Measurements from ENCODE around the gene ZBTB44.
"Not testable (repeated sequence)": the region's sequence is repeated elsewhere in the genome, so short reads cannot be mapped to it uniquely, and the experiment has no call there.

Gene ZBTB44

DNA sequence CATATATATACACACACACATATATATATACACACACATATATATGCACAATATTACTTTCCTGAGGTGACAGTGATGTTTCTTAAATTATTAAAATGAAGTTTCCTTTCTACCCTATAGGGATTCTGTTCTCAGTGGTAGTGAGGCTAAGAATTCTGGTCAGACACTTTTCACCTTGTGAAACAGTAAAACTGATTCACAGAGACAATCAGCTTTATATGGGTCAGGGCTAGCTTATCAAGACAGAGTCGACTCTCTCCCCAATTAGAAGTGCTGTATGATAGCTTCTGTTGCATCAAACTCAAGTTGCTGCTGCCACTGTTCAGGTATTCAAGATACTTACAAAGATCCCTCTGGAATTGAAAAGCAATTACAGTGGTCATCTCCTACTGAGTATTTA lies 68.4 kb downstream of the ZBTB44 start:
- no peak for DNase-seq

GRCh38 chr11:130245375-130245774 lies 69.3 kb downstream of the ZBTB44 start:
- DNase-seq = not testable (repeated sequence)

DNA sequence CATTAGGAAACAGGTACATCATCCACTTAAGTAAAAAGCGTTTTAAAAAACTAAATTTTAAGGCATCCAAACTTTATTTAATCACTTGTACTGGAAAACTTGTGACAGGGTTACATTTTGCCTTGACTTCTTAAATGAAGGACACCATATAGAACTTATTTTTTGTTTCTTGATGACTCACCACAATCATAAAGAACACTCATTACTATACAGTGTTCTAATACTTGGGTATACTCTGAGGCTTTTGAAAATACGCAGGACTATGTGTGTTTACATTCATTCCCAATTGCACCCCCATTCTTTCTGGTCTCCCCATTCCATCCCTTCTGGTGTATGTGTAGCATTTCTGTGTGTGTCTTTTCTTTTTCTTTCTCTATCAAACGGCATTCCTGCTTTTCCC lies 69.9 kb downstream of the ZBTB44 start:
- no peak for DNase-seq

GRCh38 chr11:130243816-130244215 lies 70.9 kb downstream of the ZBTB44 start:
- DNase-seq = no peak

DNA sequence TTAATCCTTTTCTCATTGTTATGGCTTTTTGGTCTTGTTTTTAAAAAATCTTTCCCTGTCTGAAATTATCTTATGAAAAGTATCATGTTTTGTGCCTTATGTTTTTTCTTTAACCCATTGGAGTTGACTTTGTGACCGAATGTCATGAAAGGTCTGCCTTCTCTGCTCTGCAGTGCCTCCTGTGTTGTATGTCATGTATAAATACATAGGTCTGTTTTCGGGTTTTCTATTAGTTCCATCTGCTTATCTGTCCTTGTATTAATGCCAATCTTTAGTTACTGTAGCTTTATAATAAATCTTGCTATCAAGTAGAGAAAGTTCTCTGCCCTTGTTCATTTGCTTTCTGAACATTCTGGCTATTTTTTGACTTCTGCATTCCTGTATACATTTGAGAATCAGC lies 73.0 kb downstream of the ZBTB44 start:
- no peak for DNase-seq

- DNase-seq = no peak
Observed at GRCh38 chr11:130237282-130238006, 77.3 kb downstream of the ZBTB44 start.

DNA sequence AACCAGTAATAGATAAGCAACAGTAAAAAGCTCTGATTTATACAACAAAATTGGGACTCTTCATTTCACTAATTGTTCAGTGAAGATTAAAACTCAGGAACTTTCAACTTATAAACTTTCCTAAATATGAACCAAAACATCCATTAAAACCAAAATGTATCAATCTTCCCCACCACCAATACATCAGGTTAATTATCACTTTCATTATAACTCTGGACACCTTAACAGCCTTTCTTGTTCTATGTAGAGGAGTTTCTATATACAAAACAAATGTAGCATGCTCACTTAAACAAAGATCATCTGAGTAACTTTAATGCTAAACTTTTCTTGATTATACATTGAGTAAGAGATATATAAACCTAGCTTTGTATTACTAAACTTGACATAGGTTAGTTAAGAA lies 80.4 kb downstream of the ZBTB44 start:
- DNase-seq = no peak

- not testable (repeated sequence) for DNase-seq
Observed at GRCh38 chr11:130233888-130234287, 80.8 kb downstream of the ZBTB44 start.

- DNase-seq = not testable (repeated sequence)
Observed at GRCh38 chr11:130233486-130233885, 81.2 kb downstream of the ZBTB44 start.

- DNase-seq = no peak
Observed at GRCh38 chr11:130227373-130227772, 87.3 kb downstream of the ZBTB44 start.

DNA sequence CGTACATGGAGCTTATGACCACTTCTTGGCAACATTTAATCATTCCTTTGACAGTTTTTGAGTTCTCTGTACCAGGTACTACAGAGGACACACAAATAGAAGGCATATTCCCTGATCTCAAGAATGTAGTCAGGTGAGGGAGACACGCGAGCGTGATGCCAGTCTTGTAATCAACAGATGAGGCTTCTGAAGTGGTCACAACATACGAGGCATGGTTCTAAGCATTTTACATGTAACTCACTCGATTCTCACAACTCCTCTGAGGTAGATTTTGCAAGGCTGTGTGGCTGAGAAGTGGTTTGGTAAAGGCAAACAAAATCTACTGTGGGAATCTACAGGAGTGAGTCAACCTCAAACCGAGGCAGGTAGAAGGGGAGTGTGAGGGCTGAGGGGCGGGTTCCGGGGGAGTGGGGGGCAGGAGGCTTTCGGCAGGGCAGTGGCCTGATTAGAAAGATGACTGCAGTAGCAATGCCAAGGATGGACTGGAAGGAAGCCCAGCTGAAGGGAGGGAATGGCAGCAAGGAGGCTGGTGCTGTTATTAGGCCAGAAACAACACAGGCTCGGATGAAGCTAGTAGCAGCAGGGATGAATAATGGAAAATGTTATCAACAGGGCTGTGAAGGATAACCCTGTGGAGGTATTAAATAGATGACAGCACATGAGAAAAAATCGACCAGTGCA lies 91.3 kb downstream of the ZBTB44 start:
- DNase-seq = no peak

GRCh38 chr11:130220311-130221035 lies 94.2 kb downstream of the ZBTB44 start:
- DNase-seq = no peak

DNA sequence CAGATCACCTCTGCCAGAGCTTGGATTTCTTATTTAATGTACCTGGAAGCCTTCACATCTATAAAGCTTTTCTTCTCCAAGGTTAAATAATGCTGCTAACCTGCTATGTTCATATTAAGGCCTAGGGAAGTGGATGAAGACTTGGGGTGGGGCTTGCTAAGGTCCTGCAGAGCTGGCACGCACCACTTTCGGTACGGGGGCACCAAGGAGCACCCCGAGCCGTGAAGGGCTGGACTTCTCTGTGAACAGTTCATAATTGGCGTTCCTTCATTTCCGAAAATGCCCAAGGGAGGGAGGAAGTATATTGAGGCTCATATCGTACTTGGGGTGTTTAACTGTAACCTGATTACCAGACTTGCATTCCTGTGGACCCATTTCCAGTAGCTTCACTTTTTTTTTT lies 95.6 kb downstream of the ZBTB44 start:
- no peak for DNase-seq

DNA sequence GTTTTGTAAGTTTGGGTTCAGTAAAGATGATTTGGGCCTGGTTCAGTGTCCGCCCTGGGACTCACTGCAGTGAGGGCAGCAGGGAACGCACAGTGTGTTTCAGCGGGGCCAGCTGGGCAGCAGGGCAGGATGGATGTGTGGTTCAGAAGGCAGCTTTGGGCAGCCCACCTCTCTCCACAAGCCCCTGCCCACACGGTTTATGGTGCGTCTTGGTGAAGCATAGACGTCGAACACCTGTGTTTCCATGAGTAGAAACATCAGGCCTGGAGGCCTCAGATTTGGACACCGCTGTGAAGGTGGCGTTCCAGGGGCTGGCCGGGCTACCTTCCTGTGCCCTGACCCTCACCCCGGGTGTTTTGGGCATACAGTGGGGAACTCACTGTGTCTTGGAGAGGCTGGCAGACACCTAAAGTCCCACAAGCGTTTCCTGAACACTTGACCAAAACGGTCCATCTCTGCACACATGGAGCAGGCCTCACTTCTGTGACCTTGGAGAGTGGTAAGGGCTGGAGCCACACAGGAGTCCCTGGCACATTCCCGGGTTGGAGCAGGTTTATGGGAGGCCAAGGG lies 96.1 kb downstream of the ZBTB44 start:
- DNase-seq = no peak

DNA sequence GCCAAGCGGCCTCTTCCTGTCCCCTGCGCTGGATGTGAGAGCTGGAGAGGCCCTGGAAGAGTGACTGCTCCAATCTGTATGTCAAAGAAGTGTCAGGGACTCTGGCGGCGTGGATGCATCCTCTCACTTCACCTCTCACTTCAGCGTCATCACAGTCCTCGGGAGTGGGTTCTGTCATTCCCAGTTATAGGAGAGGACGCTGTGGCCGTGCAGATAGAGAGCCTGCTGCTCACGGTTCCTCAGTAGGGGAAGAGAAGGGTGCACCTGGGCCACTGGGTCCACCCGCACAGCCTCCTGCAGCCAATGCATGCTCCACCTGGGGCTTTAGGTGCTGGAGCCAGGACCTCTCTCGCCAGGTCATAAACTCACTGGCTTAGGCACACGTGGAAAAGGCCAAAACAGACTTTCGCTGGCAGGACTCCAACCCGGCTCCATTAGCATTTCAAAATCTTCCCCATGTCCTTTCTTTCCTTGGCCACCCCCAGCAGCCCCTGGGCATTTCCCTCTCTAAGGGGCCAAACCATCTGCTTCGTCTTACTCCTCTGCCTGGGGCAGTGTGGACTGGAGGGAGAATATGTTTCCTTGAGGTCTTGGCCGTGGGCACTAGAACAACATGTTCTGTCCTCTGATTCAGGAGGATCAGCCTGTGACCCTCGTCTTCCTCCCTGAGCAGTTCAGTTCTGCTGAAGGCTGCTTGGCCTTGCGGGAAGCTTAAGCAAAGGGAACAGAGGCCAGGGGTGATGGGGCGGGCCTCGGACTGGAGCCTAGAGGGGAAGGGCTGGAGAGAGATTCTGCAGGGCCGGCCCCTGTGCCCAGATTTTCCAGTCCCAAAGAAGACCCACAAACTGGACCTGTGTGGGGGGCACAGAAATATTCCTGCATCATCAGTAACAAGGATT lies 97.3 kb downstream of the ZBTB44 start:
- DNase-seq = no peak

GRCh38 chr11:130216591-130217132 lies 98.1 kb downstream of the ZBTB44 start:
- no peak for DNase-seq

- DNase-seq = no peak
Observed at GRCh38 chr11:130216221-130216550, 98.5 kb downstream of the ZBTB44 start.

DNA sequence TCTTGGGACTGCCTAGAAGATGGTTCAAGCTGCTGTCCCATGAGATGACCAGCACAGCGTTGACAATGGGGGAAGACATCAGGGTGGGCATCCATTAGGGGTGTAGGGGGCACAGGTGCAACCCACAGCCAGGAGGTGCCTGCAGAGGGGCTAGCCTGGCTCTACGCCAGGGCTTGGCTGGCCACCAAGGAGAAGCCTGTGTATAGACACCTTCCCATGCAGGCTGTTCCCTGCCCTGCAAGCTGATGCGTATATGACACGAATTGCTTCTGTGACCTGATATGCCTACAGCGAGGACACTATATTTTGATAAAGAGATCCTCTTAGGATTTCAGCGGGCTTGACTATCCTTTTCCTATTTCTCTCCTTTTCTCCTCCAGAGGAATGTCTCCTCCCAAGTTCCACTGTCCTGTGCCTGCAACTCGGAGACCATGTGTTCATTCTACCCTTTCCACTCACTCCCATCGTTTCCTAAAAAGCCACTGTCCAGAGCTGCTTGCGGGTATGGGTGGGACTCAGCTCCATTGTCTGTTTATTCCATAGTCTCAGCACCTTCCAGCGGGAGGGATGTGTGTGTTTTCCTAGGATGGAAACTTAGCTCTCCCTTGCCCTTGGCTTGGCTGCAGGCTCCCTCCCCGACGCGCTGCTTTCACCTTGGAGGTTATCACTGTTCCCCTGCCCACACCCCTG lies 99.0 kb downstream of the ZBTB44 start:
- DNase-seq = no peak

DNA sequence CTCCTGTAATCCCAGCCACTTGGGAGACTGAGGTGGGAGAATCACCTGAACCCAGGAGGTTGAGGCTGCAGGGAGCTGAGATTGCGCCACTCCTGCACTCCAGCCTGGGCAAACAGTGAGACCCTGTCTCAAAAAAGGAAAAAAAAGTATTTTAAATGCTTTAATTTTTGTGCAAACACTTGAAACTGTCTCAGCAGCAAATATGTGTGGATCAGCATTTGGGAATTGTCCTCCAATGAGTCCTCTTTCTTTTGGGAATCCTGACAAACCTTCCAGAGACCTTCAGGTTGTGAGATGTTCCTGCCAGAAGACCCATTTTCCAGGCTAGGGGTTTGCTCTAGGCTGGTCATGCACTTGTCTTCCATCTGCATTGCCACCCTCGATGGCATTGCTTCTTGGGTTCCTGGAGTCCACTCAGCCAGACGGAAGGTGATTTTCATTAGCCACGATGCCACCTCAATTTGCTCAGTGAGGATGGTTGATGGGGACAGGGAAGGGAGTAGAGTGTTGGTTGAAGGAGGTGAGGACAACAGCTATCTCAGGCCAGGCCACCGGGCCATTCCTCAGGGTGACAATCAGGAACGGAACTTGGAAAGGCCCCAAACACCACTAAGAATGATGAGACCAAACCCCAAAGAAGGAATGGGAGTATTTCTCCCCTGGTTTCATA lies 99.7 kb downstream of the ZBTB44 start:
- DNase-seq = no peak

DNA sequence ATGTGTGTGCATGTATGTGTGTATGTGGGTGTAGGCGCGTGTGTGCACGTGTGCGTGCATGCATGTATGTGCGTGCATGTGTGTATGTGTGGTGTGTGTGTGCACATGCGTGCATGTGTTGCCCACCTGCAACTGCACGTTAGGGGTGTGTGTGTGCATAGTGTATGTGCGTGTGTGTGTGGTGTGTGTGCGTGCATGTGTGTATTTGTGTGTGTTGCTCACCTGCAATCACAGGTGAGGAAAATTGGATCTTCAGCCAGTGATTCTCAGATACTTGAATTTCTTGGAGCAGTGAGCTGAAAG lies 100.8 kb downstream of the ZBTB44 start:
- DNase-seq = no peak
